Activated CD4-positive, alpha-beta T cell treated with anti-CD3 and anti-CD28 coated beads, Interleukin-2, amount 10 ng/mL, durations not matched to agents 7 days and 5 days (primary cell): ENCODE measurements around the gene NEDD4L. TPM values are rescaled to one million over a fixed set of nuclear protein-coding genes. Genes with fewer than 3 reads are reported as not detected.

Experiments used
- CTCF ChIA-PET: fragments of 350-600 bp; sonication (Branson Sonifier 250); formaldehyde crosslinking; loops from one replicate; lab custom pipeline; 2021; ENCODE audit warnings: antibody characterized with exemption; lab: Charles Lee
- POLR2A ChIA-PET: fragments of 350-600 bp; sonication (Branson Sonifier 250); formaldehyde crosslinking; loops from one replicate; lab custom pipeline; 2021; ENCODE audit warnings: antibody characterized with exemption; lab: Charles Lee
- DNase-seq: peaks from one replicate; pipeline ENCODE4 v3.0.0-alpha.2; 2020
- H3K27ac Mint-ChIP-seq: one replicate; pipeline ENCODE4 v1.8.0; 2021; ENCODE audit warnings: mild to moderate bottlenecking, moderate library complexity, mixed read lengths
- H3K27me3 Mint-ChIP-seq: one replicate; pipeline ENCODE4 v1.8.0; 2021; ENCODE audit warnings: mixed read lengths
- H3K36me3 Mint-ChIP-seq: one replicate; pipeline ENCODE4 v1.8.0; 2021; ENCODE audit warnings: low read depth, mixed read lengths
- H3K4me1 Mint-ChIP-seq: one replicate; pipeline ENCODE4 v1.8.0; 2021; ENCODE audit warnings: mixed read lengths
- H3K4me3 Mint-ChIP-seq: one replicate; pipeline ENCODE4 v1.8.0; 2021; ENCODE audit warnings: mild to moderate bottlenecking, moderate library complexity, mixed read lengths
- H3K9me3 Mint-ChIP-seq: one replicate; pipeline ENCODE4 v1.8.0; 2021; ENCODE audit warnings: mixed read lengths
- total RNA-seq, 2 experiments: library from RNA; stranded (reverse); gene quantifications; one replicate each; pipeline ENCODE4 v1.2.3, GENCODE V29; 2021

The NEDD4L gene
- total RNA-seq, 2 experiments from 2014 or later = 5.6 to 8.1 TPM

DNA sequence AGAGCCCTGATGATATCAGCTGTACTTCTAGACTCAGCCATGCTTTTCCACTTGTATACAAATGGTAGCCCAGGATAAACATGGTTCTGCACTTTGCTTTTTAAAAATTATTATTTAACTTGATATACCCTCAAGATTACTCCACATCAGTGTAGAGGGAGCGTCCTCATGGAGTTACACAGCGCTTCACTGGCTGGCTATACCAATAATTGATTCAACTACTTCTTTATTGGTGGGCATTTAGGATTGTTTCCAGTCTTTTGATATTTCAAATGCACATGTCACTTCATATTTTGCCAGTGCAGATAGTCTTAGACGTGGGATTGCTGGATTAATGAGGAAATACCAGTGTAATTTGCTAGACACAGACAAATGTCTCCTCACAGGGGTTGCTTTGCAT is 10.8 kb upstream of the NEDD4L start:
- CTCF ChIA-PET = interaction anchor here (2.1 kb wide), 1 partner anchor 10 kb away, joined by 7 read pairs; the partner anchor contains the start of gene NEDD4L
- H3K4me1 Mint-ChIP-seq = no peaks in the 10 kb centered on the region
- H3K36me3 Mint-ChIP-seq = no peaks in the 10 kb centered on the region
- no peak overlapping the region for H3K4me3 Mint-ChIP-seq
- H3K27ac Mint-ChIP-seq = no peak overlapping the region
- no peak for DNase-seq
- H3K27me3 Mint-ChIP-seq = peaks cover 18% of the 10 kb centered on the region
- H3K9me3 Mint-ChIP-seq = no peaks in the 10 kb centered on the region
- POLR2A ChIA-PET = no interaction called here

DNA sequence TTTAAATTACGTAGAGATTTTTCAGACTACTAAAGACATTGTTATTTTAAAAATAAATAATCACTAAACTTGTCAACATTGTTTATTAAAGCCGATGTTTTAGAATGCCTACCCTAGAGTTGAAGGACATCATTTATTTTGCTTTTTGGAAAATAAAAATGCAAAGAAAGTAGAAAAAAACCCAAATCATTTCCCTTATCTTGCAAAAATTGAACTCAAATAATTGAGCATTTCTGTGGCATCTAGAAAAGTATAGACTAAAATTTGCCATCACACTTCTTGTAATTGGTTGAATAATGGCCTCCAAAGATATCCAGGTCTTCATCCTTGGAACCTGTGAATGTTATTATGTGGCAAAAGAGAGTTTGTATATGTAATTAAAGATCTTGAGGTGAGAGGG is 9.7 kb upstream of the NEDD4L start:
- H3K9me3 Mint-ChIP-seq = no peaks in the 10 kb centered on the region
- ChIA-PET CTCF (no interaction called here), POLR2A (no interaction called here)
- DNase-seq = no peak
- H3K27ac Mint-ChIP-seq = no peak overlapping the region
- H3K27me3 Mint-ChIP-seq = peaks cover 19% of the 10 kb centered on the region
- H3K4me1 Mint-ChIP-seq = no peaks in the 10 kb centered on the region
- H3K36me3 Mint-ChIP-seq = no peaks in the 10 kb centered on the region
- H3K4me3 Mint-ChIP-seq = no peak overlapping the region

DNA sequence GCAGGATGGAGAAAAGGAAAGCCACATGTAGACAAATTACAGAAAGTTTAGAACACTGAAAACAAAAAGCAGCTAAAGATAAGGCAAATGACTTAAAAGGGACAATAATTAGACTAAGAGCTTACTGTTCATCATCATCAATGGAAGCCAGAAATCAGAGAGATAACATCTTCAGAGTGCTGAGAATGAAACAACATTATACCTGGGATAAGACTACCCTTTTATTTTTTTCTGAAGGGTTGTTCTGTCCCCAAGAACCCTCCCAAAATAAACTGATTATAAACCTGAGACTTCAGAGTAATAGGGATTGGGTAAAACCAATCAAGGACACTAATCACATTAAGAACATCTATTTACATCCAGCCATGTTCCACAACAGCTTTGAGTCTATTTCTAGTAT is 6.9 kb upstream of the NEDD4L start:
- Mint-ChIP-seq H3K4me1 (peaks cover 6% of the 10 kb centered on the region), H3K27ac (no peak overlapping the region), H3K4me3 (no peak overlapping the region), H3K9me3 (no peaks in the 10 kb centered on the region), H3K27me3 (peaks cover 23% of the 10 kb centered on the region), H3K36me3 (no peaks in the 10 kb centered on the region)
- CTCF ChIA-PET = interaction anchor here (1.5 kb wide), 1 partner anchor 76 kb away, joined by 3 read pairs; no protein-coding TSS in a partner anchor
- POLR2A ChIA-PET = no interaction called here
- no peak for DNase-seq

DNA sequence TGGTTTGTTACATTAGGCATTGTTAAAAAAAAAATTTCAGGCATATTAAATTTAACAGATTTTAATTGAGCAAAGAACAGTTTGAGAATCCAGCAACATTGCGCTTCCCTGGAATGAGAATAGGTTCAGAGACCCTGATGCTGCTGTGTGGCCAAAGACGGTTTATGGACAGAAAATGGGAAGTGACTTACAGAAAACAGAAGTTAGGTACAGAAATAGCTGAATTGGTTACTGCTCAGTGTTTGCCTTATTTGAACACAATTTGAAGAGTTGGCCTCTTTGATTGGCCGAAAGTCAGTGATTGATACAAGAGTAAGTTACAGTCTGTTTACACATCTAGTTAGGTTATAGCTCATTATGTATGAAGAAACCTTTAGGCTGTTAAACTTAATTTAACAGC is 6.0 kb upstream of the NEDD4L start:
- H3K27ac Mint-ChIP-seq = no peak overlapping the region
- no peaks in the 10 kb centered on the region for H3K36me3 Mint-ChIP-seq
- DNase-seq = no peak
- peaks cover 31% of the 10 kb centered on the region for H3K27me3 Mint-ChIP-seq
- H3K9me3 Mint-ChIP-seq = no peaks in the 10 kb centered on the region
- POLR2A ChIA-PET = no interaction called here
- CTCF ChIA-PET = interaction anchor here (1.5 kb wide), 1 partner anchor 75 kb away, joined by 3 read pairs; no protein-coding TSS in a partner anchor
- no peak overlapping the region for H3K4me3 Mint-ChIP-seq
- peaks cover 12% of the 10 kb centered on the region for H3K4me1 Mint-ChIP-seq

DNA sequence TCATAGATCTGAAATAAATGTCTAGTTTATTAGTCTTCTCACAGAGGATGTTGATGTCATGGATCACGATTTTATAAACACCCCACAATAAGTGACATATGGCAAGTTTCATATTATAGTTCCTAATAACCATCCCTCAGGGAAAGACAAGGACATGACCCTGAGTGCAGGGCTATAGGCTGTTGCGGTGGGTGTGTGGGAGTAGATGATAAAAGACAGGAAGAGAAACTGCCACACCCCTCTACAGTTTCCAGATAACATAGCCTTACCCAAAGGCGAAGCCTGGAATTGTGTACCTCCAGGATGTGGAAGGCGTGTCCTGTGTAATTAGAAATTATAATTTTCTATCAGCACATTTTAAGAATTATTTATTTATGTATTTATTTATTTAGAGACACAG is 2.4 kb upstream of the NEDD4L start:
- H3K9me3 Mint-ChIP-seq = no peaks in the 10 kb centered on the region
- peaks cover 42% of the 10 kb centered on the region for H3K27me3 Mint-ChIP-seq
- H3K4me1 Mint-ChIP-seq = peaks cover 28% of the 10 kb centered on the region
- POLR2A ChIA-PET = no interaction called here
- no peaks in the 10 kb centered on the region for H3K36me3 Mint-ChIP-seq
- no peak overlapping the region for H3K4me3 Mint-ChIP-seq
- no peak overlapping the region for H3K27ac Mint-ChIP-seq
- no peak for DNase-seq
- CTCF ChIA-PET = interaction anchor here (0.6 to 1.5 kb wide), 3 partner anchors 80 to 145 kb away, joined by 3 to 6 read pairs (median 6); no protein-coding TSS in a partner anchor

DNA sequence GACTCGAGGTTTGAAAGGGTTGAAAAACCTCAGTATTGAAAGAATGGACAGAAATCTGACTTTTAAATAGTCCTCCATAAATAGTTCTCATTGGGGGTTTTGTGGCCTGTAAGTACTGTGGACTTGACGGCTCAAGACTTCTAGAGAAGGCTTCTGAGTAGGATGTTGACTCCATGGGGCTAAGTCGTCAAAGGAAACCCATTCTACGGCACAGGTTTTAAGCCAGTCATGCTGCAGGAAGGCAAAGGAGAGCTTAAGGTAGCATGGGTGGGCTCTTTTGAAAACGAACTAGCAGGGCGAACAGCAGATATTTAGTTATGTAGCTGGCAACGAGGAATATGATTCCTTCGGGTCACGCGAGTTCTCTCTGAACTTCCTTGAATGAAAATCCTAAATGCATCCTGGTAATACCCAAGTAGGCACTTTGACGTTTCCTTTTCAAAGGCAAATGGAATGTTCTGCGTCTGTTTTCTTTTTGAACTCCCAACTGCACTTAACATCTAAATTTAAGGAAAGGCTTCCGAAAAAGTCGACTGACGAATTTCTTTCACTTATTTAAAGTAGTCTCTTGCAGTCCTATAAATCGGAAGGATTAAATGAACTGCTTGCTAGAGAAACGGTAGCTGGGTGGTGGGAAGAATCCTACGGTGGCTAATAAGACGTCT is 1.1 kb upstream of the NEDD4L start:
- Mint-ChIP-seq H3K27ac (no peak overlapping the region), H3K9me3 (no peaks in the 10 kb centered on the region), H3K36me3 (no peaks in the 10 kb centered on the region), H3K4me1 (peaks cover 28% of the 10 kb centered on the region), H3K4me3 (peak overlapping the region; percentile 83), H3K27me3 (peaks cover 43% of the 10 kb centered on the region)
- CTCF ChIA-PET = interaction anchor here (0.9 to 1.7 kb wide), 13 partner anchors 10 to 149 kb away, joined by 3 to 8 read pairs (median 3); no protein-coding TSS in a partner anchor
- no peak for DNase-seq
- POLR2A ChIA-PET = no interaction called here

DNA sequence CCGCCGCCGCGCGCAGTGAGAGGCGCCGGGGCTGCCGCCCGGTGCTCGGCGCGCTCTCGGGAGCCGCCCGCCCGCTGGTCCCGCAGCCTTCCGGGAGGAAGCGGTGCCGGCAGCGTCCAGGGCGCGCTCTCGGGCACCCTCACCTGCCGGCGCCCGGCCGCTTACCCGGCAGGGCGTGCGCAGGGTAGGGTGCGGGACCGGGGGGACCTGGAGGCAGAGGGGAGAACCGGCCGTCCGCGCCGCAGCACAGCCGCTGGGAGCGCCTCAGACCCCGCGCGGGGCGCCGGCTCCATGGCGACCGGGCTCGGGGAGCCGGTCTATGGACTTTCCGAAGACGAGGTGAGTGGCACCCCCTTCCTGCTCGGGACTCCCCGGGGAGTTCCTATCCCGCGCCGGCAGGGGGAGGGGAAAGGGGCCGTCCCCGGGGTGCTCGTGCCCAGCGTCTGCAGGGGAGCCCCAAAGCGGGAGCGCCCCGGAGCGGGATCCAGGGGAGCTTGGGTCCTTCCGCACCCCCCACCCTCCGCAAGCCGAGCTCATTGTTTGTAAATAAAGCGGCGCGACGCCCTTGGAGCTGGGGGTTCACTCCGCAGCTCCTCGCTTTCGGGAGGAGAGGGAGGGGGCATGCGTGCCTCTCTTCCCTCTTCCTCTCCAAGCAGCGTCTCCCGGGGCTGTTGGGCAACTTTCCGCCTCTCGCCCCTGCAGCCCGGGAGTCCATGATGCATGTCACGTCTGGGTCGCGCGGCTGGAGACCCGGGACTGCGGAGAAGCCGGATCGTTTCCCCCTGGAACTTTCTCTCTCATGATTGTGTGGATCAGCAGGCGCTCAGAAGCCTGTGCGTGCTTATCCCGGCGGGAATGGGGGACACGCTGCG is 580 bp downstream of the NEDD4L start:
- H3K4me1 Mint-ChIP-seq = peaks cover 28% of the 10 kb centered on the region
- H3K27ac Mint-ChIP-seq = peak overlapping the region; percentile 41
- peaks cover 42% of the 10 kb centered on the region for H3K27me3 Mint-ChIP-seq
- ChIA-PET POLR2A (no interaction called here), CTCF (interaction anchor here (0.6 to 3.1 kb wide), 3 partner anchors 24 to 1946 kb away, joined by 3 to 8 read pairs (median 5); no protein-coding TSS in a partner anchor)
- H3K4me3 Mint-ChIP-seq = peak overlapping the region; percentile 82
- H3K36me3 Mint-ChIP-seq = no peaks in the 10 kb centered on the region
- H3K9me3 Mint-ChIP-seq = no peaks in the 10 kb centered on the region
- DNase-seq = peak; percentile 37

DNA sequence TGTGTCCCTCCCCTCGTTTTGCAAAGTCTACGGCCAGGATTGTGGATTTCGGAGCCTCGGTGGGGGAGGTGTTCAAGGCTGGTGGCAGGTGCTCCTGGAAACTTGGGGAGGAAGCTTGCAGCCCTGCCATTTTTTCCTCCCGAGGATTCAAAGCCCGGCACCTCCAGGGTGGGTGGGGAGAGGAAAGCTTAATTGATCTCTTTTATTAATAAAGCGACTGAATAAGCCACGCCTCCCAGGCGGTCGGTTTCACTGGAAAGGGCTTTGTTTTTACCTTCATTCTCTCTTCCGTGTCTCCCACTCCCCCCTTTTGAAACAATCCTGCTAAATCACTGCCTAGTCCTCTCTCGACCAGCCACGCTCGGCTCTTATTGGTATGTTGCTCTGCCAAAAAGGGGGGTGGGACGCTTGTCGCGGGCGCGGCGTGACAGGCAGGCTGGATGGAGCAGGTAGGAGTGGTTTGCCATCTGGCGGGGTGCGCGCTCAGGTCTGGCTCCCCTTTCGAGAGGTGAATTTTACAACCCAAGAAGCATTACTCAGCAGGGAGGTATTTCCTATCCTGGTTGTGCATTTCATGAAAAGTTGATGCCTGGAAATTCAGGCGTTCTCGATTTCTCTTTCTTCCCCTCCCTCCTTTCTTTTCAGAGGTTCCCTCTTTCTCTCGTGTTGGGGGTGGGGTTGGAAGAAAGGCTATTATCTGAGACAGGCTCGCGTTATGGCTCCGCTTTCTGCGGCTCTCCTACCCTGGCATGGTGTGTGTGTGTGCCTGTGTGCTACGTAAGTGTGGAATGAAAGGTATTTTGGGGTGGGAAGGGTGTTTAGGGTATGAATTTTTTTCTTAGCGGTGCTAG is 1.4 kb downstream of the NEDD4L start:
- ChIA-PET CTCF (interaction anchor here (0.6 to 3.1 kb wide), 3 partner anchors 23 to 1945 kb away, joined by 3 to 8 read pairs (median 5); no protein-coding TSS in a partner anchor), POLR2A (interaction anchor here (0.5 kb wide), 1 partner anchor 86 kb away, joined by 4 read pairs; no protein-coding TSS in a partner anchor)
- Mint-ChIP-seq H3K27ac (peak overlapping the region; percentile 41), H3K4me1 (peaks cover 28% of the 10 kb centered on the region), H3K4me3 (peak overlapping the region; percentile 82), H3K36me3 (no peaks in the 10 kb centered on the region), H3K27me3 (peaks cover 42% of the 10 kb centered on the region), H3K9me3 (no peaks in the 10 kb centered on the region)
- peak; percentile 24 for DNase-seq

DNA sequence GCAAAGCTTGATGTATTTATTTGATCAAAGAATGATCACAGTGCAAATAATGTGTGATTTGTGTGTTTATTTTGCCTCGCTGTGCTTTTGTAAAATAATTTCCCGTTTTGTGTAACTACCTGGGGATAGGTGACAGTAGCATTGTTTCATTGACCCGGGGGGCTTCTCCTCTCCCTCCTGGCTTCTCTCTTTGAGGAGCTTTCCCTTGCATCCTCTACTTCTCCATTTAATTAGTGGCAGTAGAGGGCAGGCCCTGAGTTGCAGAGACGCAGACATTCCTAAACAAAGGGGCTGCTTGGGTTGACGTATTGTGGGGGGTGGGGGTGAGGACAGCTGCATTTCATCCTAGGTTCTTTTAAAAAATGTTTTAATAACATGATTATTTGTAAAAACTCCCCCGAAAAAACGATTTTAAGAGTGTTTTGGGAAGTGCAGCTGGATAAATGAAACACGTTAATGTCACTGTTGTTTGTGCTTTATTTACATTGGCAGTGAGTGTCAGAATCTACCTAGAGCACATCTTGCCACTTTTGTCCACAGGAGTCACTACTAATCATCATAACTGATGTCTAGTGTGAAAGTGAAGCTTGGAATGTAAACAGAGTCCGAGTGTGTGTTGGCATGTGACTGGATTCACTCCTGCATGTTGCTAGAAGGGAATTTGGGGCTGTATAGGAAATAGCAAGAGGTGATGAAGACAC is 2.2 kb downstream of the NEDD4L start:
- H3K9me3 Mint-ChIP-seq = no peaks in the 10 kb centered on the region
- no peak for DNase-seq
- ChIA-PET CTCF (interaction anchor here (3.1 kb wide), 1 partner anchor 76 kb away, joined by 8 read pairs; no protein-coding TSS in a partner anchor), POLR2A (no interaction called here)
- peaks cover 27% of the 10 kb centered on the region for H3K4me1 Mint-ChIP-seq
- H3K27me3 Mint-ChIP-seq = peaks cover 39% of the 10 kb centered on the region
- no peak overlapping the region for H3K27ac Mint-ChIP-seq
- H3K36me3 Mint-ChIP-seq = no peaks in the 10 kb centered on the region
- peak overlapping the region; percentile 82 for H3K4me3 Mint-ChIP-seq

DNA sequence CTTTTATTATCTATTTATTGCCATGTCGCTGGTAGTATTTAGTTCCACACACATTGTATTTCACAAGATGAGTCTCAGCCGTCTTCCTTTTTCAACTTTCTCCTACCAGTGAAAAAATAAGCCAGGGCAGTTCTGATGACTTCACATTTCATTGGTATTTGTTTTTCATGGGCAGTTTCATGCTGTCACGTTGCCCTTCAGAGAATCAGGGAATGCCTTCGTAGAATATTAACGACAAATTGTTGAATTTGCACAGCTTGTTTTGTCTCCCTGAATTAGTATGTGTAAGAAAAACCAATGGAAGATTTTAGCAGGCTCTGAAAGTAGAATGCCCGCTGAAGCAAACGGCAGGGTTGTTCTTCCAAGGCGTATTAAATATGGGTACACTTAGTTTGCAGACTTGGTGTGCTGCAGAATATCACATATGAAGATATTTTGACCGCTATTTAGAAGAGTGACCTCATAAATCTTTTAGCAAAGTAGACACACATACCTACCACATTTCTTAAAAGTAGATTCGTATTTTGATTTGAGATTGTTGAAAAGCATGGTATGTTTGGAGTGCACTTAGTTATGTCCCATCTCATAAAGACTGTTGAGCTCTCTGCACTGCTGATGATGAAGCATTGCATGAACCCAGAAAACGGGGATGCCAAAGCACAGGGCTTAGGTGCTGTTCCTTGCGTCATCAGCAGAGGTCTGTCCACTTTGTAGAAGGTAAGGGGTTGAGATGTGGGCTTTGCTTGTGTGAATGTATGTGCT is 2.9 kb downstream of the NEDD4L start:
- Mint-ChIP-seq H3K27me3 (peaks cover 39% of the 10 kb centered on the region), H3K36me3 (no peaks in the 10 kb centered on the region), H3K4me3 (no peak overlapping the region), H3K4me1 (peaks cover 28% of the 10 kb centered on the region), H3K27ac (no peak overlapping the region), H3K9me3 (no peaks in the 10 kb centered on the region)
- ChIA-PET POLR2A (no interaction called here), CTCF (interaction anchor here (3.1 kb wide), 1 partner anchor 75 kb away, joined by 8 read pairs; no protein-coding TSS in a partner anchor)
- no peak for DNase-seq

DNA sequence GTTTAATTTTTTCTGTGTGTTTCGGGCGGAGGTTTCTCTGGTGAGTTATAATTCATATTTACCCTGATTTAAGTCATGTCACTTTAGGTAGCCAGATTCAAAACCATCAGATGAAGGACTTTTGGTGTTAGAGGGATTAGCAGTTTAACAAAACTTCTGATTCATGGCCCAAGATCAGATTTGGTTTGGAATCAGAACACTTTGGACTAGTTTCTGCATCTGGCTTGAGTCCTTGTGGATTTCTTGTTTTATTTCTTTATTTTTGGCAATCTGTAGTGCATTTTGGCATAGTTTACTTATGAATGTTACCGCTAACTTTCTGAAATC is 3.5 kb downstream of the NEDD4L start:
- Mint-ChIP-seq H3K4me1 (peaks cover 28% of the 10 kb centered on the region), H3K27me3 (peaks cover 35% of the 10 kb centered on the region), H3K36me3 (no peaks in the 10 kb centered on the region), H3K4me3 (no peak overlapping the region), H3K27ac (no peak overlapping the region), H3K9me3 (no peaks in the 10 kb centered on the region)
- ChIA-PET CTCF (no interaction called here), POLR2A (no interaction called here)
- DNase-seq = no peak
